ENCODE data around the gene GNAQ.
A peak's percentile ranks its signal among the peaks of the same experiment; 100 is the strongest.
"Not testable (repeated sequence)": the region's sequence is repeated elsewhere in the genome, so short reads cannot be mapped to it uniquely, and the experiment has no call there.

GNAQ gene

GRCh38 chr9:77735494-77735893 is 296.1 kb downstream of the GNAQ start:
- peak; percentile 70 for DNase-seq (ENCODE audit: low read depth, low spot score)

- no peak for DNase-seq (ENCODE audit: low read depth, low spot score)
These were observed 299.7 kb downstream of the GNAQ start for GRCh38 chr9:77731930-77732329.

GRCh38 chr9:77731008-77731698 is 300.5 kb downstream of the GNAQ start:
- DNase-seq (ENCODE audit: low read depth, low spot score), result no peak

- DNase-seq (ENCODE audit: low read depth, low spot score), result no peak
These were observed 302.4 kb downstream of the GNAQ start for GRCh38 chr9:77729177-77729576.

GRCh38 chr9:77726814-77727213 is 304.8 kb downstream of the GNAQ start:
- no peak for DNase-seq (ENCODE audit: low read depth, low spot score)

GRCh38 chr9:77726289-77726688 is 305.3 kb downstream of the GNAQ start:
- no peak for DNase-seq (ENCODE audit: low read depth, low spot score)

GRCh38 chr9:77725820-77726219 is 305.8 kb downstream of the GNAQ start:
- DNase-seq (ENCODE audit: low read depth, low spot score), result no peak

GRCh38 chr9:77725046-77725694 is 306.4 kb downstream of the GNAQ start:
- peak; percentile 40 for DNase-seq (ENCODE audit: low read depth, low spot score)

GRCh38 chr9:77721156-77721555 is 310.5 kb downstream of the GNAQ start:
- DNase-seq (ENCODE audit: low read depth, low spot score), result not testable (repeated sequence)

- no peak for DNase-seq (ENCODE audit: low read depth, low spot score)
These were observed 312.3 kb downstream of the GNAQ start for GRCh38 chr9:77719321-77719720.

- not testable (repeated sequence) for DNase-seq (ENCODE audit: low read depth, low spot score)
These were observed 313.3 kb downstream of the GNAQ start for GRCh38 chr9:77718298-77718640.

- DNase-seq (ENCODE audit: low read depth, low spot score), result peak; percentile 29
These were observed 313.9 kb downstream of the GNAQ start for GRCh38 chr9:77717608-77718297.

GRCh38 chr9:77714077-77714549 is 317.5 kb downstream of the GNAQ start:
- peak; percentile 57 for DNase-seq (ENCODE audit: low read depth, low spot score)

GRCh38 chr9:77712533-77713130 is 319.0 kb downstream of the GNAQ start:
- no peak for DNase-seq (ENCODE audit: low read depth, low spot score)

- no peak for DNase-seq (ENCODE audit: low read depth, low spot score)
These were observed 320.5 kb downstream of the GNAQ start for GRCh38 chr9:77710965-77711648.

GRCh38 chr9:77710316-77710715 is 321.3 kb downstream of the GNAQ start:
- no peak for DNase-seq (ENCODE audit: low read depth, low spot score)

GRCh38 chr9:77708064-77708815 is 323.4 kb downstream of the GNAQ start:
- no peak for DNase-seq (ENCODE audit: low read depth, low spot score)

GRCh38 chr9:77707383-77708063 is 324.1 kb downstream of the GNAQ start:
- peak; percentile 67 for DNase-seq (ENCODE audit: low read depth, low spot score)

- no peak for DNase-seq (ENCODE audit: low read depth, low spot score)
These were observed 326.0 kb downstream of the GNAQ start for GRCh38 chr9:77705636-77706035.
